ENCODE results near the gene ERC1. TPM values are rescaled to one million over a fixed set of nuclear protein-coding genes. Genes with fewer than 3 reads are reported as not detected.

ERC1 gene
- total RNA-seq, 1 experiment from 2014 or later: 55.1 TPM

DNA sequence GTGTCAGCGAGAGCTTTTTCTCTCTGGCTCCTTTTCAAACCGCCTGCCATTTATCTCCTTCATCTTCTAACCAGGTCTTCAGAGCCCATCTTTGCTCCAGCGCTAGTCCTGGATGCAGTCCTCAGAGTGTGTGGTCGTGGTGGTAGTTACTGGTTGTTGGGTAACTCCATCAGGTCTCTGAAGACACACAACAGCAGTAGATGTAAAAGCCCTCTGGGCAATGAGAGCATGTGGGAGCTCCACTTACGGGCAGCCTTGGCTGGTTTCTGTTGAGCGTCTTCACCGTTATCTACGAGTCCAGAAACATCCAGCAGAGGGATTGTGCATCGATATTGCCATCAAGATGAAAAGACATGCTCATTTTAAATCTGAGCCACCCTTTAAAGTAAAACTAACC is 542.2 kb downstream of the ERC1 start:
- peaks cover 1% of the 10 kb centered on the region for H3K4me1 Mint-ChIP-seq (ENCODE audit: insufficient read depth, unreplicated experiment)
- intact Hi-C loops (cut with micrococcal nuclease): no loop called here
- peaks cover 28% of the 10 kb centered on the region for H3K27me3 Mint-ChIP-seq (ENCODE audit: insufficient read depth, unreplicated experiment)
- no peaks in the 10 kb centered on the region for H3K36me3 Mint-ChIP-seq (ENCODE audit: insufficient read depth, unreplicated experiment)
- DNase-seq (ENCODE audit: unreplicated experiment): no peak
- CTCF ChIA-PET: interaction anchor here (0.9 kb wide), 1 partner anchor 50 kb away, joined by 3 read pairs; no protein-coding TSS in a partner anchor
- POLR2A ChIA-PET: no interaction called here
- H3K27ac Mint-ChIP-seq (ENCODE audit: low read depth, unreplicated experiment): no peak overlapping the region
- TF ChIP-seq, protein P1, sequence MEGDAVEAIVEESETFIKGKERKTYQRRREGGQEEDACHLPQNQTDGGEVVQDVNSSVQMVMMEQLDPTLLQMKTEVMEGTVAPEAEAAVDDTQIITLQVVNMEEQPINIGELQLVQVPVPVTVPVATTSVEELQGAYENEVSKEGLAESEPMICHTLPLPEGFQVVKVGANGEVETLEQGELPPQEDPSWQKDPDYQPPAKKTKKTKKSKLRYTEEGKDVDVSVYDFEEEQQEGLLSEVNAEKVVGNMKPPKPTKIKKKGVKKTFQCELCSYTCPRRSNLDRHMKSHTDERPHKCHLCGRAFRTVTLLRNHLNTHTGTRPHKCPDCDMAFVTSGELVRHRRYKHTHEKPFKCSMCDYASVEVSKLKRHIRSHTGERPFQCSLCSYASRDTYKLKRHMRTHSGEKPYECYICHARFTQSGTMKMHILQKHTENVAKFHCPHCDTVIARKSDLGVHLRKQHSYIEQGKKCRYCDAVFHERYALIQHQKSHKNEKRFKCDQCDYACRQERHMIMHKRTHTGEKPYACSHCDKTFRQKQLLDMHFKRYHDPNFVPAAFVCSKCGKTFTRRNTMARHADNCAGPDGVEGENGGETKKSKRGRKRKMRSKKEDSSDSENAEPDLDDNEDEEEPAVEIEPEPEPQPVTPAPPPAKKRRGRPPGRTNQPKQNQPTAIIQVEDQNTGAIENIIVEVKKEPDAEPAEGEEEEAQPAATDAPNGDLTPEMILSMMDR (IDR thresholded peaks at IDR 0.05; ENCODE audit: unreplicated experiment): no peak
- no peak overlapping the region for H3K4me3 Mint-ChIP-seq (ENCODE audit: unreplicated experiment)
- BruUV-seq (replicated peaks): no TSS peak
- no peaks in the 10 kb centered on the region for H3K9me3 Mint-ChIP-seq (ENCODE audit: unreplicated experiment)

DNA sequence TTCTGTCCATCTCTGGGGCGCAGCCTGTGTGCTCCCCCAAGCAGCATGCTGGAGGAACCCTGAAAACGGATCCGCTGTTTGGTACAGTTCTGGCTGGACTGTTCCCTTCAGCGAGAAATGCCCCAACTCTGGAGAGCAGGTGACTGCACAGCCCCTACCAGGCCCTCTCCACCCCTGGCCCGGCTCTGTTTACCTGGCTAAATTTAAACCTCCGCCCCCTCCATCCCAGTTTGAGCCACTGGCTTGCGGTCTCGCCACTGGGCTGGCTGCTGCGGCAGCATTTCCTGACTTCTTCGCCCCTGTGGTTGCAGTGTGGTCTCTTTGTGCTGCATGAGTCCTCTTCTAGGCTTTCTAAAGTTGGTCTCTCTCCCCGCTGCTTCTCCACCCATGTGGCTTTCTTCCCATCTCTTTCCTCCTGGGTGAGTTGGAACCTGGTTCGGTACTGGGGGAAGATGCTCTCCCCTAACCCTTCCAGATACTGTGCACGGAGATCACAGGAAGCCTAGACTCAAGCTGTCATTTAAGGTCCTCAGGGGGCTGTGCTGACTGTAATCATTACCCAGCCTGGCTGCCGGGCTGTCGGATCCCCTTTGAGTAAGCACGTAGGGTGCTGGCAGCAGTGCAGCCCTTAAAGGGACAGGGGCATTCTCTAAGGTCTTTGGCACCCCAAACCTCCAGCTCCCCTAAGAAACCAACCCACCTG is 542.7 kb downstream of the ERC1 start:
- ChIA-PET CTCF (interaction anchor here (0.8 kb wide), 1 partner anchor 49 kb away, joined by 3 read pairs; no protein-coding TSS in a partner anchor), POLR2A (no interaction called here)
- peaks cover 28% of the 10 kb centered on the region for H3K27me3 Mint-ChIP-seq (ENCODE audit: insufficient read depth, unreplicated experiment)
- no peaks in the 10 kb centered on the region for H3K36me3 Mint-ChIP-seq (ENCODE audit: insufficient read depth, unreplicated experiment)
- H3K4me3 Mint-ChIP-seq (ENCODE audit: unreplicated experiment): no peak overlapping the region
- intact Hi-C loops (cut with micrococcal nuclease): no loop called here
- no peak for DNase-seq (ENCODE audit: unreplicated experiment)
- H3K9me3 Mint-ChIP-seq (ENCODE audit: unreplicated experiment): no peaks in the 10 kb centered on the region
- BruUV-seq (replicated peaks): no TSS peak
- TF ChIP-seq, protein P1 (IDR thresholded peaks at IDR 0.05; ENCODE audit: unreplicated experiment): no peak
- no peaks in the 10 kb centered on the region for H3K4me1 Mint-ChIP-seq (ENCODE audit: insufficient read depth, unreplicated experiment)
- H3K27ac Mint-ChIP-seq (ENCODE audit: low read depth, unreplicated experiment): no peak overlapping the region

DNA sequence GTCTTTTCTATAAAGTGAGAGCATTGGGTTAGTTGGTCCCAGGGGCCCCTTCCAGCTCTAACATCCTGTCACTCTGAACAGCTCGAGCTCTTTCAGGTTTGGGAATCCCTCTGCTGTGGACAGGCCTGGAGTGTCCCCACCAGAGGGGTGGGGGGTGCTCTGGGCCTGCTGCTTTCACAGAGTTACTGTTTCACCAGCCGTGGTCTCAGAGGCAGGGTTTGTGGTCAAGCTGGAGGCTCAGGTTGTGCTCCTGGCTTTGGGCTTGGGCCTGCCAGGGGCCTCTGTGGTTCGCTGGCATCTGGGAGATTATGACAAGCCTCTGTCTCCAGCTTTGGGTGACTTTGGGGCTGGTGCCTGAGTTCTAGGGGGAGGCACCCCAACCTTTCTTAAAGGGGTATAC is 543.7 kb downstream of the ERC1 start:
- BruUV-seq (replicated peaks): no TSS peak
- intact Hi-C loops (cut with micrococcal nuclease): no loop called here
- no peaks in the 10 kb centered on the region for H3K9me3 Mint-ChIP-seq (ENCODE audit: unreplicated experiment)
- no peaks in the 10 kb centered on the region for H3K36me3 Mint-ChIP-seq (ENCODE audit: insufficient read depth, unreplicated experiment)
- H3K4me1 Mint-ChIP-seq (ENCODE audit: insufficient read depth, unreplicated experiment): no peaks in the 10 kb centered on the region
- no peak overlapping the region for H3K27ac Mint-ChIP-seq (ENCODE audit: low read depth, unreplicated experiment)
- ChIA-PET CTCF (interaction anchor here (0.6 to 0.8 kb wide), 2 partner anchors 38 to 48 kb away, joined by 3 read pairs; no protein-coding TSS in a partner anchor), POLR2A (interaction anchor here (1.0 kb wide), 1 partner anchor 48 kb away, joined by 3 read pairs; no protein-coding TSS in a partner anchor)
- H3K4me3 Mint-ChIP-seq (ENCODE audit: unreplicated experiment): no peak overlapping the region
- TF ChIP-seq, protein P1 (IDR thresholded peaks at IDR 0.05; ENCODE audit: unreplicated experiment): no peak
- H3K27me3 Mint-ChIP-seq (ENCODE audit: insufficient read depth, unreplicated experiment): peaks cover 28% of the 10 kb centered on the region
- DNase-seq (ENCODE audit: unreplicated experiment): no peak

DNA sequence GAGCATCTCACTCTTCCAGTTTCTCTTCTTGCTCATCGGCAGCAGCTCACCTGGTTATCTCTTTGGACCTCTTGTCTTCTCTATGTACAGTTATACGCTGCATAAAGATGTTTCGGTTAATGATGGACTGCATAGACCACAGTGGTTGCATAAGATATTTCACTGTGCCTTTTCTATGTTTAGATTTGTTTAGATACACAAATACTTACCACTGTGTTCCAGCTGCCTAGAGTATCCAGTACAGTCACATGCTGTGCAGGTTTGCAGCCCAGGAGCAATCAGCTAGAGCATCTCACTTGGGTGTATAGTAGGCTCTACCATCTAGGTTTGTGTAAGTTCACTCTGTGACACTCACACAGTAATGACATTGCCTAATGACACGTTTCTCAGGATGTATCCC is 545.8 kb downstream of the ERC1 start:
- no peak for DNase-seq (ENCODE audit: unreplicated experiment)
- H3K4me3 Mint-ChIP-seq (ENCODE audit: unreplicated experiment): no peak overlapping the region
- no peaks in the 10 kb centered on the region for H3K9me3 Mint-ChIP-seq (ENCODE audit: unreplicated experiment)
- peaks cover 25% of the 10 kb centered on the region for H3K27me3 Mint-ChIP-seq (ENCODE audit: insufficient read depth, unreplicated experiment)
- BruUV-seq (replicated peaks): no TSS peak
- no peak overlapping the region for H3K27ac Mint-ChIP-seq (ENCODE audit: low read depth, unreplicated experiment)
- TF ChIP-seq, protein P1 (IDR thresholded peaks at IDR 0.05; ENCODE audit: unreplicated experiment): no peak
- H3K4me1 Mint-ChIP-seq (ENCODE audit: insufficient read depth, unreplicated experiment): peaks cover 11% of the 10 kb centered on the region
- CTCF ChIA-PET: no interaction called here
- intact Hi-C loops (cut with micrococcal nuclease): no loop called here
- H3K36me3 Mint-ChIP-seq (ENCODE audit: insufficient read depth, unreplicated experiment): no peaks in the 10 kb centered on the region
- POLR2A ChIA-PET: no interaction called here
